IPS DF 6.9 (cell line): Measurements from ENCODE around the gene CDKN3.

Experiments
- DNase-seq: peaks from one replicate; pipeline ENCODE4 v3.0.0-alpha.2; 2013; ENCODE audit warnings: low read depth, low spot score
- H3K27ac ChIP-seq: one replicate; pipeline ENCODE4 v1.5.1; 2013; ENCODE audit warnings: low read length, control low read depth
- H3K27me3 ChIP-seq: 2 replicates; pipeline ENCODE4 v1.6.1; 2013; ENCODE audit warnings: mild to moderate bottlenecking, low read length; ENCODE audit not compliant: control insufficient read depth, insufficient read depth
- H3K36me3 ChIP-seq: 2 replicates; pipeline ENCODE4 v1.6.1; 2013; ENCODE audit warnings: low read length; ENCODE audit not compliant: control insufficient read depth, insufficient read depth
- H3K4me1 ChIP-seq: 2 replicates; pipeline ENCODE4 v1.6.1; 2013; ENCODE audit warnings: low read length; ENCODE audit not compliant: control insufficient read depth, insufficient read depth
- H3K4me3 ChIP-seq: 2 replicates; pipeline ENCODE4 v1.5.1; 2013; ENCODE audit warnings: mild to moderate bottlenecking, low read length
- H3K9me3 ChIP-seq: 2 replicates; pipeline ENCODE4 v1.6.1; 2013; ENCODE audit warnings: low read length, inconsistent platforms; ENCODE audit not compliant: control insufficient read depth, insufficient read depth
- WGBS: extraction: QIAGEN DNeasy Blood & Tissue Kit; methylation state at CpG from one replicate; pipeline ENCODE4 v1.1.7; 2013; ENCODE audit warnings: mixed read lengths, missing lambda C conversion rate; ENCODE audit not compliant: insufficient read length, insufficient coverage; 5-methylcytosine and 5-hydroxymethylcytosine counted together

Gene CDKN3

GRCh38 chr14:54355698-54356097 is 41.1 kb upstream of the CDKN3 start:
- Histone ChIP-seq H3K4me1 (peaks cover 2% of the 10 kb centered on the region), H3K36me3 (peaks cover 2% of the 10 kb centered on the region; the same call in 1 of the 2 replicates), H3K27ac (no peak overlapping the region), H3K27me3 (no peaks in the 10 kb centered on the region; the same call in 1 of the 2 replicates), H3K9me3 (no peaks in the 10 kb centered on the region), H3K4me3 (no peak overlapping the region)
- DNase-seq = no peak
- WGBS = no CpG with 5 or more reads among the region's 2 CpGs

- Histone ChIP-seq H3K9me3 (no peaks in the 10 kb centered on the region), H3K27me3 (no peaks in the 10 kb centered on the region; the same call in 1 of the 2 replicates), H3K4me1 (peaks cover 3% of the 10 kb centered on the region), H3K27ac (no peak overlapping the region), H3K36me3 (peaks cover 2% of the 10 kb centered on the region; the same call in 1 of the 2 replicates), H3K4me3 (no peak overlapping the region)
- DNase-seq = no peak
- WGBS = no CpG with 5 or more reads among the region's 3 CpGs
Measured at GRCh38 chr14:54356172-54356571, 40.6 kb upstream of the CDKN3 start.

- Histone ChIP-seq H3K36me3 (peaks cover 2% of the 10 kb centered on the region; the same call in 1 of the 2 replicates), H3K27ac (no peak overlapping the region)
- no CpG with 5 or more reads among the region's 1 CpG for WGBS
Measured at GRCh38 chr14:54360667-54361066, 36.1 kb upstream of the CDKN3 start.

GRCh38 chr14:54362089-54362504 is 34.7 kb upstream of the CDKN3 start:
- Histone ChIP-seq H3K4me3 (no peak overlapping the region), H3K4me1 (peaks cover 12% of the 10 kb centered on the region), H3K27ac (no peak overlapping the region), H3K27me3 (no peaks in the 10 kb centered on the region; the same call in 1 of the 2 replicates), H3K9me3 (no peaks in the 10 kb centered on the region), H3K36me3 (peaks cover 2% of the 10 kb centered on the region; the same call in 1 of the 2 replicates)
- WGBS = no CpG with 5 or more reads among the region's 5 CpGs
- DNase-seq = peak; percentile 88

More at GRCh38 chr14:54360667-54361066, 36.1 kb upstream of the CDKN3 start:
- no peaks in the 10 kb centered on the region; the same call in 1 of the 2 replicates for H3K27me3 ChIP-seq
- no peak overlapping the region for H3K4me3 ChIP-seq
- no peaks in the 10 kb centered on the region for H3K9me3 ChIP-seq
- H3K4me1 ChIP-seq = peaks cover 12% of the 10 kb centered on the region
- no peak for DNase-seq

GRCh38 chr14:54362759-54363437 is 33.9 kb upstream of the CDKN3 start:
- Histone ChIP-seq H3K27me3 (no peaks in the 10 kb centered on the region; the same call in 1 of the 2 replicates), H3K9me3 (no peaks in the 10 kb centered on the region), H3K4me3 (no peak overlapping the region), H3K27ac (no peak overlapping the region), H3K36me3 (peaks cover 2% of the 10 kb centered on the region; the same call in 1 of the 2 replicates), H3K4me1 (peaks cover 12% of the 10 kb centered on the region)
- no CpG with 5 or more reads among the region's 5 CpGs for WGBS
- DNase-seq = no peak

- Histone ChIP-seq H3K27ac (no peak overlapping the region), H3K4me1 (peaks cover 12% of the 10 kb centered on the region), H3K36me3 (peaks cover 2% of the 10 kb centered on the region; the same call in 1 of the 2 replicates), H3K9me3 (no peaks in the 10 kb centered on the region), H3K27me3 (no peaks in the 10 kb centered on the region; the same call in 1 of the 2 replicates), H3K4me3 (no peak overlapping the region)
- WGBS = no CpG with 5 or more reads among the region's 9 CpGs
- no peak for DNase-seq
Measured at GRCh38 chr14:54364555-54365415, 32.0 kb upstream of the CDKN3 start.

- no CpG with 5 or more reads among the region's 9 CpGs for WGBS
- no peak for DNase-seq
- Histone ChIP-seq H3K4me3 (no peak overlapping the region), H3K36me3 (no peaks in the 10 kb centered on the region), H3K4me1 (peaks cover 9% of the 10 kb centered on the region; the same call in 1 of the 2 replicates), H3K27ac (no peak overlapping the region), H3K27me3 (no peaks in the 10 kb centered on the region), H3K9me3 (no peaks in the 10 kb centered on the region)
Measured at GRCh38 chr14:54366736-54367735, 29.8 kb upstream of the CDKN3 start.

GRCh38 chr14:54368291-54368690 is 28.5 kb upstream of the CDKN3 start:
- Histone ChIP-seq H3K36me3 (no peaks in the 10 kb centered on the region), H3K4me3 (no peak overlapping the region), H3K27ac (no peak overlapping the region), H3K9me3 (no peaks in the 10 kb centered on the region), H3K4me1 (0 out of 2 replicates have a peak, but pooled peaks cover 4% of the 10 kb centered on the region), H3K27me3 (no peaks in the 10 kb centered on the region)
- WGBS = no CpG with 5 or more reads among the region's 4 CpGs
- no peak for DNase-seq

GRCh38 chr14:54369343-54369742 is 27.5 kb upstream of the CDKN3 start:
- H3K27me3 ChIP-seq = no peaks in the 10 kb centered on the region
- H3K27ac ChIP-seq = no peak overlapping the region
- no peaks in the 10 kb centered on the region for H3K9me3 ChIP-seq
- H3K4me3 ChIP-seq = no peak overlapping the region
- H3K4me1 ChIP-seq = peaks cover 1% of the 10 kb centered on the region; the same call in 1 of the 2 replicates
- WGBS = 100% methylated on average over 1 of the region's 2 CpGs
- DNase-seq = no peak
- no peaks in the 10 kb centered on the region for H3K36me3 ChIP-seq
